Suprapubic skin (tissue), 4 donors: ENCODE measurements around the gene PRRT4. TPM values are rescaled to one million over a fixed set of nuclear protein-coding genes. Genes with fewer than 3 reads are reported as not detected.

Source experiments
- DNase-seq, 2 donors: peaks; one replicate each; pipeline ENCODE4 v3.0.0-alpha.2; 2019; ENCODE audit warnings: low spot score in 2 of 2
- H3K27ac ChIP-seq: fragments of 200-600 bp; sonication (generic); one replicate; pipeline ENCODE4 v1.5.1; 2019
- H3K27me3 ChIP-seq: fragments of 200-600 bp; sonication (generic); one replicate; pipeline ENCODE4 v1.5.1; 2019
- H3K36me3 ChIP-seq: fragments of 200-600 bp; sonication (generic); one replicate; pipeline ENCODE4 v1.5.1; 2019
- H3K4me1 ChIP-seq: fragments of 200-600 bp; sonication (generic); one replicate; pipeline ENCODE4 v1.5.1; 2019
- H3K4me3 ChIP-seq: fragments of 200-600 bp; sonication (generic); one replicate; pipeline ENCODE4 v1.5.1; 2019; ENCODE audit warnings: mild to moderate bottlenecking
- H3K9me3 ChIP-seq: fragments of 200-600 bp; sonication (generic); one replicate; pipeline ENCODE4 v1.5.1; 2019
- CTCF ChIP-seq, 2 donors: fragments of 200-600 bp in 1 of 2; fragments of 450-650 bp in 1 of 2; sonication (generic) in 1 of 2; IDR thresholded peaks; one replicate each; pipeline ENCODE4 v1.5.1; 2016 to 2019; ENCODE audit warnings: antibody characterized with exemption in 2 of 2, mild to moderate bottlenecking in 1 of 2, moderate library complexity in 1 of 2
- EP300 ChIP-seq: sonication (generic); formaldehyde crosslinking; IDR thresholded peaks from one replicate; pipeline ENCODE4 v1.6.1; 2017; ENCODE audit warnings: antibody characterized with exemption
- POLR2A ChIP-seq, 2 donors: fragments of 450-650 bp; IDR thresholded peaks; one replicate each; pipeline ENCODE4 v1.6.1; 2017; ENCODE audit warnings: antibody characterized with exemption in 2 of 2, mild to moderate bottlenecking in 2 of 2, moderate library complexity in 2 of 2
- POLR2AphosphoS5 ChIP-seq, 3 donors: sonication (generic); formaldehyde crosslinking; IDR thresholded peaks; one replicate each; pipeline ENCODE4 v1.6.1; 2017; ENCODE audit warnings: antibody characterized with exemption in 3 of 3
- WGBS: methylation state at CpG from one replicate; pipeline ENCODE4 v1.1.5; 2018; 5-methylcytosine and 5-hydroxymethylcytosine counted together
- total RNA-seq, 4 donors: library from RNA; depleted of rRNA; stranded (reverse); fragments of >200 nt; gene quantifications; one replicate each; pipeline ENCODE4 v1.1.0, GENCODE V29; 2016

PRRT4 gene
- total RNA-seq, 4 donors from 2014 or later = 1.4 to 13.0 (median 6.4) TPM

GRCh38 chr7:128352153-128352537 lies 9.3 kb downstream of the PRRT4 start:
- Histone ChIP-seq H3K36me3 (no peaks in the 10 kb centered on the region), H3K27me3 (peaks cover 39% of the 10 kb centered on the region), H3K27ac (no peak overlapping the region), H3K4me3 (peak overlapping the region; percentile 29), H3K9me3 (no peaks in the 10 kb centered on the region), H3K4me1 (peaks cover 18% of the 10 kb centered on the region)
- WGBS = no CpG with 5 or more reads among the region's 34 CpGs
- TF ChIP-seq POLR2AphosphoS5 (IDR thresholded peaks at IDR 0.05) = no peak
- peak in 1 of 2 donors; percentile 57 for TF ChIP-seq CTCF (IDR thresholded peaks at IDR 0.05)
- DNase-seq = no peak

- 60% methylated on average over 13 of the region's 97 CpGs for WGBS
These were observed 10.0 kb downstream of the PRRT4 start for GRCh38 chr7:128351296-128352152.

GRCh38 chr7:128350708-128351295 lies 10.7 kb downstream of the PRRT4 start:
- no peak overlapping the region for H3K4me3 ChIP-seq
- TF ChIP-seq CTCF (IDR thresholded peaks at IDR 0.05) = no peak
- no peak for TF ChIP-seq POLR2AphosphoS5 (IDR thresholded peaks at IDR 0.05)
- TF ChIP-seq EP300 = no peak
- no peak for TF ChIP-seq POLR2A (IDR thresholded peaks at IDR 0.05)

More at GRCh38 chr7:128351296-128352152, 10.0 kb downstream of the PRRT4 start:
- Histone ChIP-seq H3K4me3 (peak overlapping the region; percentile 29), H3K27me3 (peaks cover 39% of the 10 kb centered on the region), H3K9me3 (no peaks in the 10 kb centered on the region), H3K27ac (no peak overlapping the region), H3K36me3 (no peaks in the 10 kb centered on the region), H3K4me1 (peaks cover 18% of the 10 kb centered on the region)
- DNase-seq = no peak
- TF ChIP-seq POLR2AphosphoS5 (IDR thresholded peaks at IDR 0.05) (no peak), POLR2A (IDR thresholded peaks at IDR 0.05) (no peak), CTCF (IDR thresholded peaks at IDR 0.05) (no peak), EP300 (no peak)

GRCh38 chr7:128349466-128349825 lies 12.0 kb downstream of the PRRT4 start:
- no peaks in the 10 kb centered on the region for H3K9me3 ChIP-seq
- peaks cover 39% of the 10 kb centered on the region for H3K27me3 ChIP-seq
- WGBS = 32% methylated on average over 4 of the region's 4 CpGs
- no peak for TF ChIP-seq POLR2A (IDR thresholded peaks at IDR 0.05)
- no peak for TF ChIP-seq EP300
- no peak for TF ChIP-seq POLR2AphosphoS5 (IDR thresholded peaks at IDR 0.05)
- TF ChIP-seq CTCF (IDR thresholded peaks at IDR 0.05) = no peak
- H3K4me1 ChIP-seq = peaks cover 18% of the 10 kb centered on the region
- no peak overlapping the region for H3K4me3 ChIP-seq
- no peak overlapping the region for H3K27ac ChIP-seq
- H3K36me3 ChIP-seq = no peaks in the 10 kb centered on the region
- no peak for DNase-seq

More at GRCh38 chr7:128350708-128351295, 10.7 kb downstream of the PRRT4 start:
- Histone ChIP-seq H3K27me3 (peaks cover 39% of the 10 kb centered on the region), H3K27ac (no peak overlapping the region), H3K4me1 (peaks cover 18% of the 10 kb centered on the region), H3K36me3 (no peaks in the 10 kb centered on the region), H3K9me3 (no peaks in the 10 kb centered on the region)
- WGBS = 78% methylated on average over 29 of the region's 35 CpGs
- DNase-seq = no peak

GRCh38 chr7:128347647-128348097 lies 13.8 kb downstream of the PRRT4 start:
- H3K27me3 ChIP-seq = peaks cover 25% of the 10 kb centered on the region
- no peak overlapping the region for H3K4me3 ChIP-seq
- TF ChIP-seq CTCF (IDR thresholded peaks at IDR 0.05) = peak; percentile 41 to 43
- TF ChIP-seq EP300 = no peak
- no peak for DNase-seq
- H3K36me3 ChIP-seq = no peaks in the 10 kb centered on the region
- peaks cover 28% of the 10 kb centered on the region for H3K4me1 ChIP-seq
- no peaks in the 10 kb centered on the region for H3K9me3 ChIP-seq
- H3K27ac ChIP-seq = no peak overlapping the region
- WGBS = 11% methylated on average over 2 of the region's 2 CpGs
